Peyer's patch (tissue), 4 donors: ENCODE data around the gene ITPR1.

Source experiments
- CTCF ChIP-seq, 6 experiments: fragments of 450-650 bp in 4 of 6; fragments of 200-600 bp in 2 of 6; sonication (generic) in 1 of 6; IDR thresholded peaks; one replicate each; pipeline ENCODE4 v1.5.1; 2017 to 2019; ENCODE audit warnings: antibody characterized with exemption in 6 of 6, mild to moderate bottlenecking in 3 of 6, moderate library complexity in 1 of 6
- POLR2A ChIP-seq, 2 donors: fragments of 450-650 bp; IDR thresholded peaks; one replicate each; pipeline ENCODE4 v1.5.1; 2017; ENCODE audit warnings: antibody characterized with exemption in 2 of 2, mild to moderate bottlenecking in 2 of 2, moderate library complexity in 2 of 2

DNA sequence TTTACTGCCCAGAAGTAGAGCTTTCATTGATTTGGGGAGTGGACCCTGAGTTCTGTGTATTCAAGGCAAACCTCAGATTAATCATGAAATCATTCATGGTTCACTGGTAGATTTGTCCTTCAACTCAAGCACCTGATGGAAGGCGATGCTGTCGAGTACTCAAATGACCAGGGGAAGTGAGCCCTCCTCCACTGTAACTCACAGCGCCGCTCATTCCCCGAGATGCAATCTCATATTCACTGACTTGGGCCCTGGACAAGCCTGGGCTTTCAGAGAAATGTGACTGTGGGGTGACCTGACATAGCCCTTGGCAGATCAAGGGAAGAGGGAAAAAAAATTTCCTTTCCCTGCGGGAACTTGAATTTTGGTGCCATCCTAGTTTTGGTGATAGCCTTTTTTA lies 329.4 kb downstream of the ITPR1 start:
- no peak for TF ChIP-seq CTCF (IDR thresholded peaks at IDR 0.05)
- no peak for TF ChIP-seq POLR2A (IDR thresholded peaks at IDR 0.05)
